HG03039 (cell line): ENCODE measurements around the gene INO80D.
"Not testable (repeated sequence)": the region's sequence is repeated elsewhere in the genome, so short reads cannot be mapped to it uniquely, and the experiment has no call there.

Experiments
- ATAC-seq: cut with Tn5 transposase; IDR thresholded peaks from one replicate; pipeline ENCODE4 v1.9.1; 2021; ENCODE audit warnings: mild to moderate bottlenecking, moderate library complexity; ENCODE audit not compliant: unreplicated experiment

Gene INO80D

GRCh38 chr2:205982776-205983327 lies 103.1 kb downstream of the INO80D start:
- ATAC-seq: no peak

DNA sequence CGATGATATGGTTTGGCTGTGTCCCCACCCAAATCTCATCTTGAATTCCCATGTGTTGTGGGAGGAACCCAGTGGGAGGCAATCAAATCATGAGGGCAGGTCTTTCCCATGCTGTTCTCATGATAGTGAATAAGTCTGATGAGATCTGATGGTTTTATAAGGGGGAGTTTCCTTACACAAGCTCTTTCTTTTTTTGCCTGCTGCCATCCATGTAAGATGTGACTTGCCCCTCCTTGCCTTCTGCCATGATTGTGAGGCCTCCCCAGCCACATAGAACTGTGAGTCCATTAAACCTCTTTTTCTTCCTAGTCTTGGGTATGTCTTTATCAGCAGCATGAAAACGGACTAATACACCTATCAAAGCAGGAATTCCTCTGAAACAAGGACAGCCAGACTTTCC lies 107.2 kb downstream of the INO80D start:
- ATAC-seq: not testable (repeated sequence)

- ATAC-seq: not testable (repeated sequence)
Measured at GRCh38 chr2:205977699-205978098, 108.3 kb downstream of the INO80D start.

GRCh38 chr2:205976934-205977659 lies 108.9 kb downstream of the INO80D start:
- ATAC-seq: not testable (repeated sequence)

- no peak for ATAC-seq
Measured at GRCh38 chr2:205976120-205976814, 109.7 kb downstream of the INO80D start.

- ATAC-seq: no peak
Measured at GRCh38 chr2:205975082-205975949, 110.7 kb downstream of the INO80D start.

DNA sequence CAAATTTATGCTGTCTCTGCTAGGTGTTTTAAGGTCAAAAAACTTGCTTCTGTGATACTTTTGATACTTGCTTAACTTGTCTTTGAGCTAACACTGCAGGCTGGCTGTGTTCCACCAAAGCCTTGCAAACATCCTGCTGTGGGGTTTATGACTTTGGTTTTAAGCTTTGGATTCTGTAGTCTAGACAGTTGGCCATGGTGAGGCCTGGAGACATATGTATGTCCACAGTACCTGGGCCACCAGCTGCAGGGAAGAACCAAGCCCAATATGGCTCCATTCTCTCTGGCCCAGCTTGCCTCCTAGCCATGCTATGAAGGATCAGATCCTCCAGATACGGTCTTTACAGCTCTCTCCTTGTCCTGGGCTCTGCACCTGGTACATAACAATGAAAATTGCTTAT lies 113.9 kb downstream of the INO80D start:
- ATAC-seq: no peak

GRCh38 chr2:205970348-205970747 lies 115.6 kb downstream of the INO80D start:
- no peak for ATAC-seq

DNA sequence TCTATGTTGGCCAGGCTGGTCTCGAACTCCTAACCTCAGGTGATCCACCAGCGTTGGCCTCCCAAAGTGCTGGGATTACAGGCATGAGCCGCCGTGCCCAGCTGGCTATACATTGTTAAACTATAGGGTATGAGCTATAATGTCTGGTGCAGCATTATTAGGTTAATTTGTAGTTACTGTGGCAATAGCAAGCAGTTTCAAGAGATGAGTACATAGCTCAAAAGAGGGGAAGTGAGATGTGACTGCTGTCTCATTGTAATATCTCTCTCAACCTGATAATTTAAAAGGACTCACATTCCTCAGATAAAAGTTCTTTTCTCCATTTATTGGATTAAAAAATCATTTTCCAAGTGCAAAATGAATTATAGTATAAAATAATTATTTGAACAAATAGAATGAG lies 116.4 kb downstream of the INO80D start:
- no peak for ATAC-seq

DNA sequence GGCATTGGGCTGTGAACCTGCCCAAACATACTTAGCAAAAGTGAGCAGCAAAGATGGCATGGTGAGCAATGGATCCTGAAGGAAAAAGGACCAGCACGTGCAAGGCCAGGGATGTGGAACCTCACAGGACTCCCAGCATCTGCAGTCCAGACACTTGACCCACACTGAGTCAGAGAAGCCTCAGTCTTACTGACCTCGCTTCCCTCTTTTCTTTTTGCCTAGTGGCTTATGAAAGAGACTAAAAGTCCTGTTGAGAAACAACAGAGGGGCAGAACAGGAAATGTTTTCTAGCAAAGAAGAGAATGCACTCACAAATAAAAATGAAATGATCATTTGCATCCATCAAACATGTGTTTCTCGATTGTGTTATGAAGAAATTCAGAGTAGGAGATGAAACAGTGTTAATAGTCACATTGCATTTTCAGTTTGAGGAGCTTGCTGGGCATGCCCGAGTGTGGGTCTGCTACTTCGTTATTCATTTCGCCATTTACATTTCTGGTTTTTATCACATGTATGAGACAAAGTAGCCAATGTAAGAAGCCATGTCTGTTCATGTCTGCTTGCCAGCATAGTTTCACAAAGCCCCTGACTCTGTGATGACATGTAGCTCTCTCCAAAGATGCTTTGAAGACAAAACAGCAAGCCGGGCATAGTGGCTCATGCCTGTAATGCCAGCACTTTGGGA lies 118.4 kb downstream of the INO80D start:
- ATAC-seq: no peak

- no peak for ATAC-seq
Measured at GRCh38 chr2:205965707-205966106, 120.3 kb downstream of the INO80D start.

DNA sequence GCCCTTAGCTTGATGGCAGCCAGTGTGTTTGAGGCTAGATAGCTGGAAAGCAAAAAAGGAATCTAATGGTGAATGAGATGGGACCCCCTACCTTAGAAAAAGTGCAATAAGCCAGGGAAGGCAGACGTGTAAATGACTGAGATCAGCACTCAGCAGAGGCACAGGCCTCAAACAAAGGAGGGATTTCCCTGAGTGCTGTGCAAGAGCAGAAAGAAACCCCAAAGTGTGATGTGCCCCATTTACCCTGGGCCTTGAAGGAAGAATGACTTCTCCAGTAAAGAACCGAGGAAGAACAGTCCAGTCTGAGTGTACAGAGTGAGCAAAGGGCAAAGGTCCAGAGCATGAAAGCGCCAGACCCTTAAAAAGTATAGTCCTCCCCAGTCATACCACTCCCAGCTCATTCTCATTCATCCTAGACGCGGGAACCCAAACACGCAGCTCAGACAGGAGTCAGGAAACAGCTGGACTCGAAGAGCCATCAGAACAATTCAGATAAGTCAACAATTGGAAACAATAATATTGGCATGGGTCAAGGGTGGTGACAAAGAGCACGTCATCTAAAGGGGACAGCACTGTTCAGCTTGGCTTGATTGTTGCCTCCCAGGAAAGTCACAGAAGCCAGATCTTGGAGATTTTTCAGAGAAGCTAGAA lies 121.7 kb downstream of the INO80D start:
- no peak for ATAC-seq

DNA sequence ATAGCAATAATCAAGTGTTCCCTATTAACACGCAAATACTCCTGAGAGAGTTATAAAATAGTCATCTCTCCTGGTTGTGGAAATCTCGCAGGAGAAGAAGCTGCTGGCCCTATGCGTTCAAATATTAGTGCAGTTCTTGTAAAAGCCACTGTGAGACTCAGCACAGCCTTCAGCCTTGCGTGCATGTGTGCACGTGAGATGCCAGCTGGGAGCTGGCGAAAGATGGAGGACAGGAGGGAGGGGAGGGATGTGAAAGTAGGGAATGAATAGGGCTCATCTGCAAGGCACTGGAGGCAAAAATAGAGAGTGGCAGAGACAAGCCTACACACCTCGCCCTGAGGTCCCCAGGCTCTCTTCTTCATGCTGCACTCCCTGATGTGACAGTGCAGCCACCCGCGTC lies 126.5 kb downstream of the INO80D start:
- ATAC-seq: no peak

GRCh38 chr2:205957452-205958154 lies 128.4 kb downstream of the INO80D start:
- no peak for ATAC-seq

- no peak for ATAC-seq
Measured at GRCh38 chr2:205954707-205955106, 131.3 kb downstream of the INO80D start.

- no peak for ATAC-seq
Measured at GRCh38 chr2:205952282-205952681, 133.7 kb downstream of the INO80D start.

- no peak for ATAC-seq
Measured at GRCh38 chr2:205948883-205949282, 137.1 kb downstream of the INO80D start.

- ATAC-seq: no peak
Measured at GRCh38 chr2:205948496-205948837, 137.5 kb downstream of the INO80D start.

- no peak for ATAC-seq
Measured at GRCh38 chr2:205947621-205948495, 138.1 kb downstream of the INO80D start.
